Left colon (tissue), 2 donors: Measurements from ENCODE around the gene ERRFI1. TPM values are rescaled to one million over a fixed set of nuclear protein-coding genes. Genes with fewer than 3 reads are reported as not detected.

Source experiments
- ATAC-seq: fragments of 200-7000 bp; cut with Tn5 transposase; one replicate; pipeline ENCODE4 v1.9.1; 2020; ENCODE audit warnings: mild to moderate bottlenecking, moderate library complexity
- DNase-seq, 2 donors: peaks; one replicate each; pipeline ENCODE4 v3.0.0-alpha.2; 2020
- intact Hi-C, 2 donors: fragments of 100-400 bp; cut with DNase I in 1 of 2; cut with micrococcal nuclease in 1 of 2; formaldehyde crosslinking; loops; one replicate each; pipeline versions ENCODE4 v1.11.2 to v1.14.0; 2022; cut with DNase I, micrococcal nuclease
- total RNA-seq, 2 donors: library from RNA; stranded (reverse); fragmentation: NEBNext Ultra II Directional; extraction: Animal tissue kit (Norgen Biotek cat#: 25700); gene quantifications; one replicate each; pipeline ENCODE4 v1.2.1, GENCODE V29; 2021
- donor health status: DM: no; HTN: no; CAD: no.
- donor health status: DM: yes; HTN: yes; CAD: no.

ERRFI1 gene
- total RNA-seq, 2 donors from 2014 or later, result 37.2 to 57.8 TPM

GRCh38 chr1:8047686-8048445 lies 21.8 kb upstream of the ERRFI1 start:
- ATAC-seq, result no peak
- intact Hi-C loops, result no loop called here
- no peak for DNase-seq

- DNase-seq, result no peak
- intact Hi-C loops, result no loop called here
- ATAC-seq, result no peak
Measured at GRCh38 chr1:8047112-8047511, 21.0 kb upstream of the ERRFI1 start.

- intact Hi-C loops, result no loop called here
- ATAC-seq (no peak), DNase-seq (no peak)
Measured at GRCh38 chr1:8046391-8046790, 20.3 kb upstream of the ERRFI1 start.

GRCh38 chr1:8043621-8044020 lies 17.5 kb upstream of the ERRFI1 start:
- ATAC-seq (no peak), DNase-seq (no peak)
- intact Hi-C loops, result no loop called here

GRCh38 chr1:8042134-8042533 lies 16.0 kb upstream of the ERRFI1 start:
- ATAC-seq, result no peak
- DNase-seq, result no peak
- intact Hi-C loops, result no loop called here

- intact Hi-C loops, result no loop called here
- DNase-seq (peak; percentile 83 to 89), ATAC-seq (peak; percentile 93)
Measured at GRCh38 chr1:8040586-8040985, 14.5 kb upstream of the ERRFI1 start.

- no peak for DNase-seq
- intact Hi-C loops, result loop anchor here (10.0 kb wide), 2 partner anchors 196 to 276 kb away; partner anchors contain the start of gene SLC45A1 (in 1 of the 2)
- peak; percentile 40 for ATAC-seq
Measured at GRCh38 chr1:8039071-8039470, 13.0 kb upstream of the ERRFI1 start.

GRCh38 chr1:8035289-8035688 lies 9.2 kb upstream of the ERRFI1 start:
- DNase-seq (no peak), ATAC-seq (no peak)
- intact Hi-C loops, result loop anchor here (10.0 kb wide), 2 partner anchors 200 to 280 kb away; partner anchors contain the start of gene SLC45A1 (in 1 of the 2)

GRCh38 chr1:8033322-8033721 lies 7.2 kb upstream of the ERRFI1 start:
- no peak for DNase-seq
- ATAC-seq, result no peak
- intact Hi-C loops, result loop anchor here (5.0 to 10.0 kb wide), 3 partner anchors 201 to 281 kb away; partner anchors contain the start of gene SLC45A1 (in 1 of the 2)

GRCh38 chr1:8032366-8032910 lies 6.3 kb upstream of the ERRFI1 start:
- intact Hi-C loops, result loop anchor here (5.0 to 10.0 kb wide), 3 partner anchors 202 to 282 kb away; partner anchors contain the start of gene SLC45A1 (in 1 of the 2)
- ATAC-seq, result no peak

GRCh38 chr1:8031176-8031785 lies 5.2 kb upstream of the ERRFI1 start:
- DNase-seq, result no peak
- ATAC-seq, result no peak
- intact Hi-C loops, result loop anchor here (5.0 to 10.0 kb wide), 3 partner anchors 204 to 284 kb away; partner anchors contain the start of gene SLC45A1 (in 1 of the 2)

More at GRCh38 chr1:8032366-8032910, 6.3 kb upstream of the ERRFI1 start:
- DNase-seq, result no peak

- DNase-seq (no peak), ATAC-seq (no peak)
- intact Hi-C loops, result no loop called here
Measured at GRCh38 chr1:8028571-8028910, 2.4 kb upstream of the ERRFI1 start.

GRCh38 chr1:8027748-8028570 lies 1.9 kb upstream of the ERRFI1 start:
- DNase-seq (no peak), ATAC-seq (peak; percentile 34)
- intact Hi-C loops, result no loop called here

GRCh38 chr1:8026976-8027747 lies 1.1 kb upstream of the ERRFI1 start:
- ATAC-seq (peak; percentile 0), DNase-seq (peak; percentile 54 to 58)
- intact Hi-C loops, result no loop called here

- peak; percentile 11 for ATAC-seq
- intact Hi-C loops, result no loop called here
- DNase-seq, result no peak
Measured at GRCh38 chr1:8025671-8026144, 401 bp downstream of the ERRFI1 start.

GRCh38 chr1:8025061-8025670 lies 943 bp downstream of the ERRFI1 start:
- ATAC-seq (peak; percentile 10), DNase-seq (peak in 1 of 2 donors; percentile 28)
- intact Hi-C loops, result no loop called here

- DNase-seq (no peak), ATAC-seq (no peak)
- intact Hi-C loops, result no loop called here
Measured at GRCh38 chr1:8024329-8024728, 1.8 kb downstream of the ERRFI1 start.

GRCh38 chr1:8023995-8024313 lies 2.2 kb downstream of the ERRFI1 start:
- DNase-seq (no peak), ATAC-seq (no peak)
- intact Hi-C loops, result no loop called here
